Stimulated activated CD8-positive, alpha-beta memory T cell treated with anti-CD3 and anti-CD28 coated beads, Interleukin-7, amount 100 ng/mL, for 24 hours (primary cell): Measurements from ENCODE around the gene PTGFRN.
"Not testable (repeated sequence)": the region's sequence is repeated elsewhere in the genome, so short reads cannot be mapped to it uniquely, and the experiment has no call there.

ENCODE experiments used
- DNase-seq: peaks from one replicate; pipeline ENCODE4 v3.0.0-alpha.2; 2020; ENCODE audit warnings: low read depth

The PTGFRN gene

DNA sequence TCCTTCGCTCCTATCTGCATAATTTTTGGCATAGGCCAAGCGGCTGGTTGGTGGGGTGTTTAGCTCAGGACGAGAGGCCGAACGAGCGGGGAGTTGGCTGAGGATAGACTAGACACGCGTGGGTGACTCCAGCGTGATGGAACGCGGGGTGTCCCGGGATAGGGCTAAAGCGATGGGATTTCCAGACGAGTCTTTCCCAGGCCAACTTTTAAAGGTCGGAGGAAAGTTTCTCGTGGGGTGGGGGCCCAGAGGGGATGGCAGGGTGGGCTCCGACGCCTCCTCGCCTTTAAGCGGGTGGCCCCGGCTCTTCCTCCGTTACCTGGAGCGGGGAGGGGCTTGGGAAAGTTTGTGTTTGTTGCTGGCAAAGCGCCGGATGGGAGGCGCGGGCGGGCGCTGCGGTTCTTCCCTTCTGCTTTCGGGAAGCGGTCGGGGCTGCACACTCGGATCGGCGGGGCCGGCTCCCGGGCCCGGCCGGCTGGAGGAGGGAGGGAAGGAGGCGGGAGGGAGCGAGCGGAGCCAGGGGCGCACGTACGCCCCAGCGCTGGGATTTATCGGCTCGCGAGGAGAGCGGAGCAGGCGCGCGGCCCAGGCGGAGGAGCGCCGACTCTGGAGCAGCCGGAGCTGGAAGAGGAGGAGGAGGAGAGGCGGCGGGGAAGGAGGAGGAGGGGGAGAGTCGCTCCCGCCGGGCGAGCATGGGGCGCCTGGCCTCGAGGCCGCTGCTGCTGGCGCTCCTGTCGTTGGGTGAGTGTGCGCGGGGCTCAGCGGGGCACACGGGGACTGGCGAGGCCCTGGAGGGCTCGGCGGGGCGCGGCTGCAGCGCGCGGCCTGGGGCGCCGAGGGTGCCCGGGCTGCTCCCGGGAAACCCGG is at the start of gene PTGFRN:
Gene PTGFRN (plus strand): TSS at position 405 of the 867 bp plus-strand sequence. CDS start 288 bp downstream, at position 693.
- no peak for DNase-seq

DNA sequence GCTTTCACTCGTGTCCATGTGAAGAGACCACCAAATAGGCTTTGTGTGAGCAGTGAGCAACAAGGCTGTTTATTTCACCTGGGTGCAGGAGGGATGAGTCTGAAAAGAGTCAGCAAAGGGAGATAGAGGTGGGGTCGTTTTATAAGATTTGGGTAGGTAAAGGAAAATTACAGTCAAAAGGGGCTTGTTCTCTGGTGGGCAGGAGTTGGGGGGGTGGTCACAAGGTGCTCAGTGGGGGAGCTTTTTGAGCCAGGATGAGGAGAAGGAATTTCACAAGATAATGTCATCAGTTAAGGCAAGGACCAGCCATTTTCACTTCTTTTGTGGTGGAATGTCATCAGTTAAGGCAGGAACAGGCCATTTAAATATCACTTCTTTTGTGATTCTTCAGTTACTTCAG is 49.5 kb upstream of the PTGFRN start:
- DNase-seq, result not testable (repeated sequence)

DNA sequence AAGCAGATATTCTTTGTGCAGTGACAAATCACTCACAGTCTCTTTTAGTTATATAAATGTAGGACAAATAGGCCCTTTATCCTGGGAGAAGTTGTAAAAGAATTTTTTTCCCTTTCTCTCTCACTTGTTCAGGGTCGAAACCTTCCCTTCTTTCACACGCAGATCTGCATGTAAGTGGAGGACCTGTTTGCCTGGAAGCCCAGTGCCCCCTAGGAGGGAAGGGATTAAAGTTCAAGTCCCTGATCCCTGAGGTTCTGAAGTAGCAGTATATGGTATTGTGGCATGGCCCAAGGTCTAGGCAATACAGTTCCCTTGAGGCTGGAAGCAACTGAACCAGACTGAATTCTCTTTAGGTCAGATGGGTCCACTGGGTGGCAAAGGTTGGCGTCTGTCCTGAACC is 48.6 kb upstream of the PTGFRN start:
- no peak for DNase-seq

DNA sequence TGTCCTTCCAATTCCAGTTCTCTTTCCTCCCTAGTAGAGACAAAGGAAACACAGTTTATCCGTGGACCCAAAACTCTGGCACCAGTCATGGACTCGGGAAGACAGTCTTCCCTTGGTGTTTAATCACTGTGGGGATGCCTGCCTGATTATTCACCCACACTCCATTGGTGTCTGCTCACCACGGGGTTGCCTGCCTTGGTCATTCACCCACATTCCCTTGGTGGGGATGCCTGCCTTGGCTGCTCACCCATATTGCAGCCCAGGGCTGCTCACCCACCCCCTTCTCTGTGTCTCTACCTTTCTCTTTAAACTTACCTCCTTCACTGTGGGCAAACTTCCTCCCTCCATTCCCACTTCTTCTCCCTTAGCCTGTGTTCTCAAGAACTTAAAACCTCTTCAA is 46.7 kb upstream of the PTGFRN start:
- DNase-seq, result not testable (repeated sequence)

DNA sequence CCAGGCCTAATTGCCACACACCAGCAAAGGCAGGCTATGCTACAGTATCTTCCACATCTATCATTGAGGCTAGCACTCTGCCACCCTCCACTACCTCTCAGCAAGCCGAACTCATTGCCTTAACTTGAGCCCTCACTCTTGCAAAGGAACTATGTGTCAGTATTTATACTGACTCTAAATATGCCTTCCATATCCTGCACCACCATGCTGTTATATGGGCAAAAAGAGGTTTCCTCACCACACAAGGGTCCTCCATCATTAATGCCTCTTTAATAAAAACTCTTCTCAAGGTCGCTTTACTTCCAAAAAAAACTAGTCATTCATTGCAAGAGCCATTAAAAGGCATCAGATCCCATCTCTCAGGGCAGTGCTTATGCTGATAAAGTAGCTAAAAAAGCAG is 43.2 kb upstream of the PTGFRN start:
- DNase-seq, result not testable (repeated sequence)

DNA sequence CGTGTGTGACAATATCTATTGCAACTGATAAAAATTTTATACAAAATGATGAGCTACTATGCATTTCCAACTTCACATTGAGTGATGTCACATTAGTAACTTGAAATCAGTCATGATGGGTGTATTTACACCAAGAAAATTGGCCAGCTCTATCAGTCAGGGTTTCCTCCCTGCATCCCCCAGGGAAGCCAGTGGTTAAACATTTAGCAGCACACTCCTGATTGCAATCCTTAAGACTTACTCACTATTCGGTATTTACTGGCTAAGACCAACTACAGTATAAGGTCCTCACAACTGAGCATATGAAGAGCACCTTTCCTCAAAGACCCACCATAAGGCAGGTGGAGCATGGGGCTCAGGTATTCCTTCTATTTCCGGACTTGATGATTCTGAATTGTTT is 41.3 kb upstream of the PTGFRN start:
- DNase-seq, result no peak

DNA sequence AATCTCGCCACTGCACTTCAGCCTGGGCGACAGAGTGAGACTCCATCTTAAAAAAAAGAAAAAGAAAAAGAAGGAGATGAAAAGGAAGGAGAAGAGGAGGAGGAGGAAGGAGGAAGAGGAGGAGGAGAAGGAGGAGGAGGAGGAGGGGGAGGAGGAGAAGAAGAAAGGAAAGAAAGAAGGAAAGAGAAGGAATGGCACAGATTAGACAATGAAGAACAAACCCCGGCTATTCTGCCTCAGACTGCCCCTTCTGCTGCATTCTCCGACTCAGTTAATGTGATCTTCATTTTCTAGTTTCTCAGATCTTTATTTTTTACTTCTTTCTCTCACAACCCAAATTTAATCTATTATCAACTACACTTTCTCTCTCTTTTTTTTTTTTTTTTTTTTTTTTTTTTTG is 40.1 kb upstream of the PTGFRN start:
- DNase-seq, result no peak

DNA sequence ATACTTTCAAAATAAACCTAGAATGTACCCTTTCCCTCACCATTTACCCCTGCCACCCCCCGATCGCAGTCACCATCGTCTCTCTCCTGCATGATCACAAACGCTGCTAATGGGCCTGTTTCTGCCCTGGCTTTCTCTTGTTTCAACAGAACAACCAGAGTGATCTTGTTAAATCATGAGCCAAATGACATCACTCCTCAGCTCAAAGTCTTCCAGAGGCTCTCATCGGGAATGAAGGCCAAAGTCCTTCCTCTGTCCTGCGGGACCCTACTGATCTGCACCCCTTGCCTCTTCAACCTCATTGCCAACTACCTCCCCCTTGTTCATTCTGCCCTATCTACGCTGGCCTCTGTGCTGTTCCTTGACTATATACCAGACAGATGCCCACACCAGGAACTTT is 39.4 kb upstream of the PTGFRN start:
- DNase-seq, result no peak

DNA sequence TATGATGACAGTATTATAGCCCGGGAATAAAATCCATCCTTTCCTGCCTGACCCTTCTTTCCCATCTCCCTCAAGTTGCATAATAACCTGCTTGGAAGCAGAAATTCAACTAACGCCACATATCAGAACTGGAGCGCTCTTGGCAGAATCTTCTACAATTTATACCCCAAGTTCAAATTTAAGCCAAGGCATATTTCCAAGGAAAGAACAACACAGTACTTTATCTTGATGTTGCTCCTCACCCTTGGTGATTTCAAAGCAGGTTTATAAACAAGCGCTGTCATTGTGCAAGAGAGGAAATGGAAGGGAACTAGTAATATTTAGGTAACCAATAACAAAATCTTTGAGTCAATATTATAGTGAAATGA is 38.0 kb upstream of the PTGFRN start:
- no peak for DNase-seq

DNA sequence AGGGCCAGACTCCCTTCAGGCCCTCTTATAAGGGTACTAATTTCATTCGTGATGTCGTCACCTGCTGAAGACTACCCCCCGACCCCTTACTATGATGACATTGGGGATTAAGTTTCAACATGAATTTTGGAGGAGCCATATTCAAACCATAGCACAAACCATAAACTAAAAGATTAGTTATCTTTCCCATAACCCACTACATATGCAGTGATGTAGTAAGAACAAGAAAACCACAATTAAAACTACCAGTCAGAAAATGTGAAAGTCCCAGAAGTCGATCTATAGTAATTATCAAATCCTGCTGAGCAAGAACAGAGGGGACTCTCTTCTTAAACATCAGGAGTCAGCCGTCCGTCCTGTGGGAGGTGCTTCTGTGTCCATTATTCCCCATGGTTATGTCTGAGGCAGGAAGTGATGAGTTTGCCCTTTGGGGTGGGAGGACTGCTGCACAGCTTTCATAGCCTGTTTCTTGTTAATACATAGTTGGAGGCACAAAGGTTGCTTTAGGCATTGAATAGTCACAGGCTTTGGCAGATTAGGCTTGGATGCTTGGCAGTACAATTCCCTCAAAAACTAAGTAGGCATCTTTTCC is 35.9 kb upstream of the PTGFRN start:
- no peak for DNase-seq

DNA sequence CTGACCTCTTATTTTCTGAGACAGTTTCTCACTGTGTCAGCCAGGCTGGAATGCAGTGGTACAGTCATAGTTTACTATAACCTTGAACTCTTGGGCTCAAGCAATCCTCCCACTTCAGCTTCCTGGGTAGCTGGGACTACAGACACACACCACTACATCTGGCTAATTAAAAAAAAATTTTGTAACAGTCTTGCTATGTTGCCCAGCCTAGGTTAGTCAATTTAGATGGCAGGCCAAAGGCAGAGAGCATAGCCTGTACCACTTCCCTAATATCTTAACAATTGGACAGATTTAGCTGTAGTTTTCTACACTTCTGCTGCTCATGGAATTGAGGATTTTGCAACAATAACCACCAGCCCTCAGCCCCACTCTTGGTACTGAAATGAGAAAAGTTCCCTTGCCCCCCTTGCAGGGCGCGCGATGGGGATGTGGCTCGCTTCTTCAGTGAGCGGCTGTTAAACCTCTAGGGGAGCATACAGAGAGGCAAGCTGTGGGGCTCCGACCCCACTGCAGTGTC is 34.9 kb upstream of the PTGFRN start:
- DNase-seq, result no peak

DNA sequence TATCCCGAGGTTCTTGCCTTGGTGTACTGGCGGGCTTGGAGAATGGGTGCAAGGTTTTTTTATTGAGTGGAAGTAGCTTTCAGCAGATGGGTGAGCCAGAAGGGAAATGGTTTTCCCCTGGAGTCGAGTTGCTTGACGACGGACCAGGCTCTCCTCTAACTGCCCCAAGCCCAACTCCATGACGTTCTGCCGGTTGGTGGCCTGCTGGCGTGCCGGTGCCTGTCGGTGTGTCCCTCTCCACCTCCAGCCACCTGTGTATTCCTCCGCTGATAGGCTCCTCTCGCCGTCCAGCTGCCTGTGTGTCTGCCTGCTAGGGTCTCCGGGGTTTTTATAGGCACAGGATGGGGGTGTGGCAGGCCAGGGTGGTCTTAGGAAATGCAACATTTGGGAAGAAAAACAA is 34.3 kb upstream of the PTGFRN start:
- no peak for DNase-seq

DNA sequence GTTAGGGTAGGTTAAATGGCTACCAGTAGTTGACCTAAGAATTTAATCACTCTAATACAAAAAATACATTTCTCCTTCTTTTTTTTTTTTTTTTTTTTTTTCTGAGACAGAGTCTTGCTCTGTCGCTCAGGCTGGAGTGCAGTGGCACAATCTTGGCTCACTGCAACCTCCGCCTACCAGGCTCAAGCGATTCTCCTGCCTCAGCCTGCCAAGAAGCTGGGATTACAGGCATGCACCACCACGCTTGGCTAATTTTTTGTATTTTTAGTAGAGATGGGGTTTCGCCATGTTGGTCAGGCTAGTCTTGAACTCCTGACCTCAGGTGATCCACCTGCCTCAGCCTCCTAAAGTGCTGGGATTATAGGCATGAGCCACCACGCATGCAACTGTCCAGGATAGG is 33.8 kb upstream of the PTGFRN start:
- not testable (repeated sequence) for DNase-seq

DNA sequence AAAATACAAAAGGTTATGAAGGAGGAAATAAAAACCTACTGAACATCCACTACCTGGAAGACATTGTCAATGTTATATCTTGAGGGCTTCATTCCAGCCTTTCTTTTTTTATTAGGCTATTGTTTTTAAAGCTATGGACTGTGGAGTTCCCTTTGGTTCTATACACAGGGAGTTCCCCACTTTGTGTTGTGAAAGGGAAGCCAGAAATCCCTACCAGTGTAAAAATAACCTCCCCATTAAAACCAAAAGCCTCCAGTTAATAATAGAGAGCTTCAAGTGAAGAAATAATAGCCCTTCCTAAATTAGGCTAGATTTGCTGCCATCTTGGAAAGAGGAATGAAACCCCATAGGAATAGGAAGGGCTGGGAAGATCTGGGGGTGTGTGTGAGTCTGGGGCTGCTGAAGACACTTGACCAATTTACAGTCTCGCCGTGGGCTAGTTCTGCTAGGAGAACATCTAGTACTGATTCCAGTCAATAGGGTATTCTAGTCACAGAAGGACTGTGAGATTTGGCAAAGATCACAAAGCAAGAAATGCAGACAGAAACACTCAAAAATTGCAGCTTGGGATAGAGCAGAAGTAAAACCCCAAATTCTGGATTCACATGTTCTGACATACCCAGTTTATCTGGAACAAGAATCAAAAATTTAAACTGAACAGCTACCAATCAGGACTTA is 32.4 kb upstream of the PTGFRN start:
- DNase-seq, result no peak

DNA sequence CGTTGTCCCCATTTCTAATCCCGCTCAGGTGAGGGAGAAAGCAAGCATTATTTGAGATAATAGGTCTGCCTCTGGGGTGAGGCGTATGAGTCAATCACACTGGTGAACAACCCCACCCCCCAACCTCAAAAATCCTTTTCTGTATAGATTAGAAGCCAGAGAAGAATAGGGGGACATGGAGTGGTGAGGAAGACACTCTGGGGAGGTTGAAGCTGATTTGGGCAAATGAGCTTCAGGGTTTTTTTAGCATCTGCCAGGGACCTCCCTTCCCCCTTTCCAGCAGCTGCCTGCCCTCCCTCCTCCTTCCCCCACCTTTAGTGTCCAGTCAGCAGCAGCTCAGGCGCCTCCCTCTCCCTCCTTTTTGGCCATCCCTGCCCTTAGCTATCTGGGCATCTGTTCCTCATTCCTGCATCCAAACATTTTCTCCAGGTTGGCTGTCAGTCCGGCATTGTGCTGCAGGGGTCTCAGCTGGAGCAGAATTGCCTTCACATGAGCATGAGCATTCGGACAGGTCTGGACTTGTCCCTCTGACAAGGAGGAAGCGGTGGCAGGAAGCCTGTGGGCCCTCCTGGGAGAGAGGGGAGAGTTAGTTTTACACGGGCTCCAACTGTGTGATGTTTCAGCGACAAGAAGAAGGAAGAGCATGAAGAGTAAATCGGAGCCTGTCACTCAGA is 30.8 kb upstream of the PTGFRN start:
- DNase-seq, result no peak

DNA sequence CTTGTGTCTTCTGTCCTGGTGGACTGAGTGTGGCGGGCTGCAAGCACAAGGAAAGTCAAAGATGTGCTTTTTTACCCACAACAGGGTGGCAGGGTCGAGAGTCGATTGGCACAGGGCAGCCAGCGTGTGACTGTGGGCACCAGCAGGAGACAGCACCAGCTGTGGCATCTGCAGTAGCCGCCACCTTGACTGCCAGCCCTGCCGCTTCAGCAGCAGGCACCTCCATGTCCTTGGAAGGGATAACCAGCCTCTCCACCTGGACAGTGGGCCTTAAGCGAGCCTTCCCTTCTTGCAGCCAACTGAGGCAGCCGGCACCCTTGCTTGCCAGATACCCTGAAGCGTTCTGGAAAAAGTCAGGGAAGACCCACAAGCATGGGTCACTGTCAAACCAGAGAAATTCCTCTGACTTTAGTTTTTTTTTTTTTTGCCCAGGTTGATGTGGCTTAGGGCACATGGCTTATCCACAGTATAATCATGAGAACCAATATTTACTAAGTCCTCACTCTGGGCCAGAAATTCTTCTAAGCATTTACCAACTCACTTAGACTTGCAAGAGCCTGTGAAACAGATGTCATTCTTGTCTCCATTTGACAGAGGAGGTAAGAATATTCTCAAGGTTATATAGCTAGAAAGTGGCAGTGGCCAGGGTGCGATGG is 30.1 kb upstream of the PTGFRN start:
- DNase-seq, result no peak

DNA sequence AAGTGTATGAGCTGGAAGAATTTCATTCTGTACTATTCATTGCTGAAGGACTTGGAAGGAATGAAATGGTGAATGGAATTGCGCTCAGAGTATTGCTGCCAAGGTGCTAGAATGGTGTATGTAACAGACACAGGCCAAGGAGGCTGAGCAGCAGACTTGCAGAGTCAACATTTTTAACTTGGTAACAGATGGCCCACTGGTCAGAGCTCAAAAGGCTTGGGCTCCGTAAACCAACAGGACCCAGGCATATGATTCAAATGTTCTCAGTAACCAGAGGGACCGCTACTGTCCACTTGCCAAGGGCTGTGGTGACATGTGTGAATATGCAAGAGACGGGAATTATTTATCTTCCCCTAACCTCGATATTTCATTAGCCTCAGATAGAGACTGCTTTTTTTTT is 28.8 kb upstream of the PTGFRN start:
- no peak for DNase-seq

DNA sequence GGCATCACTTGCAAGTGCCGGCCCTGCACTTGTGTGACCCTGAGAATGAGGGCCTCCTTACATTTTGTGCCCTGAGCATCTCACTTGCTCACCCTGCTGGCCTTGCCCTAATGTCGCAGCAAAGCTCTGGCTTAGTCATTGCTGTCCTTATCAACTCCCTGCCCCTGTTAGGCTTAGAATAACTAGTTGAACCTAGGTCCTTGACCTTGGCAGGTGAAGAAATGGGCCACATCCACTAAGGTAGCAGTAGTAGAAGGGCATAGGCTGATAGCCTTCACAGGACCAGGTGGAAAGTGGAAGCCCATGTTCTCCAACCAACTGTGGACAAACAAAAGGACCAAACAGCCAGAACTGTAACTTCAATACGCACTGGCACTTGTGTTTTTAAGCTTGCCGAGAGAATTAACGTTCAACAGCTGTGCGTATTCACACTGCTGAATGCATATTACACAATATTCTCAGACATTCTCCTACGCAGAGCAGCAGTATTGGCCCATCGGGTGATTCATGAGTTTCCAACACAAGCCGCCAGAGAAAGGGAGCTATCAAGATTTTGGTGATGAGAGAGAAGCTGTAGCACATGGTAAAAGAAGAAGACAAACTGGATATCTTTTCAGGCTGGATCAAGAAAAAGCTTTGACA is 27.7 kb upstream of the PTGFRN start:
- DNase-seq, result no peak

DNA sequence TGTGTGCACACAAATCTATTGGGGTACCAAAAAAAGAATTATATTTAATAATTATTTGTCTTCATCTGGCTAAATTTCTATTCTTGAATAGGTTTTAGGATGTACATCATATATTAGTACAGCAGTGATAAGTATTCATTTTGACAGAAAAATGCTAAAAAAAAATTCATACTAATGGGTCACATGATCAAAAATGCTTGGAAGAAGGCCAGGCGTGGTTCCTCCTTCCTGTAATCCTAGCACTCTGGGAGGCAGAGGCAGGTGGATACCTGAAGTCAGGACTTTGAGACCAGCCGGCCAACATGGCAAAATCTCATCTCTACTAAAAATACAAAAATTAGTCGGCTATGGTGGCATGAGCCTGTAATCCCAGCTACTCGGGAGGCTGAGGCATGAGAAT is 26.9 kb upstream of the PTGFRN start:
- DNase-seq, result no peak

DNA sequence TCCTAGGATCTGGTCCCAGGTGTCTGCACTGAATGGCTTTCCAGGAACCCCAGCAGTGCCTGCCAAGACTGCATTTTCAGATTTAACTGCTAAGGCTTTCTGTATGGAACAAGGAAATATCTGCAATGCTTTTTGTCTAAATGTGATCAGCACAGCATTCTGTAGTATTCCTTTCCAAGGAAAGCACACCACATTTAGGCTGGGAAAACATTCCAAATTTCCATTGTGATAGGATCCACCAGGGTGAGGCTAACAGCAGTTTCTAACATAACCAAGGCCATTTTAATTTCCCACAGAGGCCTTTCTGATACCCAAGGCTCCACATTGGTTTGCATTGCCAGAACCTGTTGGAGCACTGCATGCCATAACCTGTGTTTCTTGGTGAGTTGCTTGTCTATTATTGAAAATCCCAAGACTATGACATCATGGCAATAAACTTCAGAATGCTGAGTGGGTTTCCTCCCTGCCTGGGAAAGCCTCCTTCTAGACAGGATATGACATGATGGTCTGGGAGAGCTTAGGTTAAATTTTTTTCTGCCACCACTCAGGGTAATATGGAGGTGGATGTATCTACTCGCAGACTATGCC is 23.3 kb upstream of the PTGFRN start:
- DNase-seq, result no peak

DNA sequence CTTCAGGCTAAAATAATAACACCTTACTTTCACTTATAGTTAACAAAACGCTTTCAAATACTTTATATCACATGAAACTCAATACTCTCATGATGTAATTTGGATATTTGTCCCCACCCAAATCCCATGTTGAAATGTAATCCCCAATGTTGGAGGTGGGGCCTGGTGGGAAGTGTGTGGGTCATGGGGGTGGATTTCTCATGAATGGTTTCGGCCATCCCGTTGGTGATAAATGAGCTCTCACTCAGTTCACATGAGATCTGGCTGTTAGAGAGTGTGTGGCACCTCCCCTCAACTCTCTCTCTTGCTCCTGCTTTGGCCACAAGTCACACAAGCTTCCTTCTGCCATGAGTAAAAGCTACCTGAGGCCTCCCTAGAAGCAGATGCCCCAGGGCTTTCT is 22.5 kb upstream of the PTGFRN start:
- no peak for DNase-seq
